ENCODE measurements around the gene RPL36AL.
"Not testable (repeated sequence)": the region's sequence is repeated elsewhere in the genome, so short reads cannot be mapped to it uniquely, and the experiment has no call there.

The RPL36AL gene

DNA sequence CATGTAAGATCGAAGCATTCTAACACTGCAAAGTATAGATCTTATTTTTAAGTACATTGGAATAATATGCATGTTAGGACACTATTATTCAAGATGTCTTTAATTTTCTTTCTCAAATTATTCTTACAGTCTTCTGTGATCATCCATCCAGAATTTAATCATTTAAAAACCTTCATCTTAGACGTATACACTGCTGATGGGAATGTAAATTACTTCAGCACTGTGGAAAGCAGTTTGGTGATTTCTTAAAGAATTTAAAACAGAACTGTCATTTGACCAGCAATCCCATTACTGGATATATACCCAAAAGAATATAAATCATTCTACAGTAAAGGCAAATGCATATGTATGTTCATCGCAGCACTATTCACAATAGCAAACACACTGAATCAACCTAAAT lies 31.0 kb downstream of the RPL36AL start:
- Histone ChIP-seq H3K27ac (ENCODE audit: low read depth, low read length, severe bottlenecking) (no peak overlapping the region), H3K4me3 (ENCODE audit: extremely low read depth, insufficient read depth, low read length, poor library complexity, severe bottlenecking) (no peak overlapping the region), H3K36me3 (ENCODE audit: control insufficient read depth, insufficient read depth, low read length) (peaks cover 3% of the 10 kb centered on the region), H3K9me3 (ENCODE audit: control insufficient read depth, low read length) (no peaks in the 10 kb centered on the region), H3K4me1 (ENCODE audit: control insufficient read depth, insufficient read depth, low read length, poor library complexity, severe bottlenecking) (no peaks in the 10 kb centered on the region)
- WGBS, 2 experiments (ENCODE audit: insufficient coverage in 2 of 2), result no CpG with 5 or more reads among the region's 3 CpGs

DNA sequence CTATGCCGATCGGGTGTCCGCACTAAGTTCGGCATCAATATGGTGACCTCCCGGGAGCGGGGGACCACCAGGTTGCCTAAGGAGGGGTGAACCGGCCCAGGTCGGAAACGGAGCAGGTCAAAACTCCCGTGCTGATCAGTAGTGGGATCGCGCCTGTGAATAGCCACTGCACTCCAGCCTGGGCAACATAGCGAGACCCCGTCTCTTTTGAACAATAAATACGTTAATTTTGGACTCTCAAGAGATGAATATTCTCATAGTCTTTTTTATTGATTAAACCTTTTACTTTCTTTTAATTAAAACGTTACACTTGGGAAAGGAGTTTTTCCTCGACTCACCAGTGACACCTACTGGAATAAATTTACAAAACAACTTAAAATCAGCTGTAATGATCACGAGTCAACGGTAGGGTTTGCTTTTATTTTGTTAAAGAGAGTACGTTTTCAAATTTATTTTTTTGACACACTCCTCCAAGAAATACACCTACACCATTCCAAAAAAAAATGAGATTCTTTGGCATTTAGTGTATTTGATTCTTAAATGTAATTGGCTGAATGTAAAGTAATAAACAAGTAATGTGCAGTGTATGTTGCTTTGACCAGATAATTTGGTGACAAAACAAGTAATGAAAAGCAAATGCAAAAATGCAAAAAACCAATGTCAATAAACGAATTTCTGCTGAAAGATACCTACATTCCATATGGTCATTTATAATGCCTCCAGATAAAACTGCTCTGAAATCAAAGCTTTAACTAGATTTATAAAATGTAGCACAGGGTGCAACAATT lies 33.6 kb downstream of the RPL36AL start:
- Histone ChIP-seq H3K27ac (ENCODE audit: low read depth, low read length, severe bottlenecking) (peak overlapping the region; percentile 86), H3K4me3 (ENCODE audit: extremely low read depth, insufficient read depth, low read length, poor library complexity, severe bottlenecking) (peak overlapping the region; percentile 80), H3K4me1 (ENCODE audit: control insufficient read depth, insufficient read depth, low read length, poor library complexity, severe bottlenecking) (no peaks in the 10 kb centered on the region), H3K36me3 (ENCODE audit: control insufficient read depth, insufficient read depth, low read length) (peaks cover 28% of the 10 kb centered on the region), H3K9me3 (ENCODE audit: control insufficient read depth, low read length) (no peaks in the 10 kb centered on the region)
- WGBS, 2 experiments (ENCODE audit: insufficient coverage in 2 of 2), result 0% methylated on average over 1 of the region's 21 CpGs; no CpG with 5 or more reads in 1 of the 2 experiments

DNA sequence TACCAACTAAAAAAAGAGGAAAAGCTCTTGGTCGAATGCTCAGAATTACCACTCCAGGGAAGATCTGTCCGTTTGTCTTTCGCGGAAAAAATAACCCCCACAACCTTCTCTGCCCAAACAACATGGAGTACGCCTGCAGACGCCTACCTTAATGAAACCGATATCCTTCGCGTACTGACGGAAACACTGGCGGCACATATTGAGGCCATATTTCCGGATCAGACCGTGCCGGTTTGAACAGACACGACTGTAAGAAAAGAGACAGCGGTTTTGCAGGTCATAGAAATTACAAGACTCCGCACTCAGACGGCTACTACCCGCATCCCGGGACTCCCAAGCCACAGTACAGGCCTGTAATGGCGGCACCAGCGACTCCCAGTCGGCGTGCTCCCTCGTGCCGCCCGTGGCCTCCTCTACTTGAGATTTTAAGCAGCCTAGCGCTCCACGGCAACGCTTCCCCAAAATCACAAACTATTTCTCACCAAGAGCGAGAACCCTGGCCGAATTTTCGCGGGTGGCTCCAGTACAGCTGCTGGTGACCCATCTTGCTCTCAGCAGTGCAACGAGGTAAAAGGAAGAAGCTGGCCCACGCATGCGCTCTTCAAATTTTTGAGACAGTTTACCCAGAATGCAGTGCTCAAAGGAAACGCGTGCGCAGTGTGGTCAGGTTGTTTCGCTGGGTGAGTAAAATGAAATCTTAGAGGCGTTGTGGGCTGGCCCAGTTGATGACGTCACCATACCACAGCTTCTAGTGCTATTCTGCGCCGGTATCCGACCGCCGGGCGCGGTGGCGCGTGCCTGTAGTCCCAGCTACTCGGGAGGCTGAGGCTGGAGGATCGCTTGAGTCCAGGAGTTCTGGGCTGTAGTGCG lies 34.4 kb downstream of the RPL36AL start, which contains the start of gene RPS29:
RPS29 (minus strand) TSS at position 578 of the 870 bp plus-strand sequence; CDS start at position 544, 34 bp downstream.
- Histone ChIP-seq H3K36me3 (ENCODE audit: control insufficient read depth, insufficient read depth, low read length) (peaks cover 36% of the 10 kb centered on the region), H3K9me3 (ENCODE audit: control insufficient read depth, low read length) (no peaks in the 10 kb centered on the region), H3K27ac (ENCODE audit: low read depth, low read length, severe bottlenecking) (peak within 1 kb of the TSS; percentile 86), H3K4me1 (ENCODE audit: control insufficient read depth, insufficient read depth, low read length, poor library complexity, severe bottlenecking) (no peaks in the 10 kb centered on the region), H3K4me3 (ENCODE audit: extremely low read depth, insufficient read depth, low read length, poor library complexity, severe bottlenecking) (peak within 1 kb of the TSS; percentile 80)
- 0% methylated on average over 40 to 42 of the region's 55 CpGs for WGBS, 2 experiments (ENCODE audit: insufficient coverage in 2 of 2)

DNA sequence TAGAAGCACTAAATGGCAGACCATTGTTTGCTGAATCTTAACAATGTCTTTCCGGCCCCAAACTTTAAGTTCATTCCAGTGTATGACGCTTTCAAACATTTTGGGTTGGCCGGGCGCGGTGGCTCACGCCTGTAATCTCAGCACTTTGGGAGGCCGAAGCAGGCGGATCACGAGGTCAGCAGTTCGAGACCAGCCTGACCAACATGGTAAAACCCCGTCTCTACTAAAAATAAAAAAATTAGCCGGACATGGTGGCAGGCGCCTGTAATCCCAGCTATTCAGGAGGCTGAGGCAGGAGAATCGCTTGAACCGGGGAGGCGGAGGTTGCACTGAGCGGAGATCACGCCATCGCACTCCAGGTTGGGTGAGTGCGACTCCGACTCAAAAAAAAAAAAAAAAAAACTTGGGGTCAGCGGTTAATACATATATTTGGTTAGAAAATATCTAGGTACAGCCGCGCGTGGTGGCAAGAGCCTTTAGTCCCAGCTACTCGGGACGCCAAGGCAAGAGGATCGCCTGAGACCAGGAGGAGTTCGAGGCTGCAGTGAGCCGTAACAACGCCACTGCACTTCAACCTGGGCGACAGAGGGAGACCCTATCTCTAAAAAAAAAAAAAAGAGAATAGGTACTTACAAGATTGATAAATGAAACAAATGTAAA lies 35.3 kb downstream of the RPL36AL start:
- not testable (repeated sequence) for H3K4me1 ChIP-seq (ENCODE audit: control insufficient read depth, insufficient read depth, low read length, poor library complexity, severe bottlenecking); H3K9me3 ChIP-seq (ENCODE audit: control insufficient read depth, low read length)
- 3 to 4% methylated on average over 26 of the region's 32 CpGs for WGBS, 2 experiments (ENCODE audit: insufficient coverage in 2 of 2)
- H3K4me3 ChIP-seq (ENCODE audit: extremely low read depth, insufficient read depth, low read length, poor library complexity, severe bottlenecking), result peak overlapping the region; percentile 80
- peaks cover 38% of the 10 kb centered on the region for H3K36me3 ChIP-seq (ENCODE audit: control insufficient read depth, insufficient read depth, low read length)
- peak overlapping the region; percentile 86 for H3K27ac ChIP-seq (ENCODE audit: low read depth, low read length, severe bottlenecking)

DNA sequence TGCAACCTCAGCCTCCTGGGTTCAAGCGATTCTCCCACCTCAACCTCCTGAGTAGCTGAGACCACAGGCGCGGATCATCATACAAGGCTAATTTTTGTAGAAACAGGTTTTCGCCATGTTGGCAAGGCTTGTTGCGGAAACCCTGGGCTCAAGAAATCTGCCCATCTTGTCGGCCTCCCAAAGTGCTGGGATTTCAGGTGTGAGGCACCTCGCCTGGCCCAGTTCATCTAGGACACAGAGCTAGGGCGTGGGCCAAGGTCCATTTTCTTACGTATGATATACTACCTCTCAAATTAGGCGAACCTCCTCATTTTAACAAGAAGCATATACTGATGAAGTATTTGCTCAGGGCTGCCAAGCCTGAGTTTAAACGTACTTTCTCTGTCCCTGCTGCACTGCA lies 36.4 kb downstream of the RPL36AL start:
- H3K4me3 ChIP-seq (ENCODE audit: extremely low read depth, insufficient read depth, low read length, poor library complexity, severe bottlenecking), result peak overlapping the region; percentile 80
- H3K27ac ChIP-seq (ENCODE audit: low read depth, low read length, severe bottlenecking), result no peak overlapping the region
- WGBS, 2 experiments (ENCODE audit: insufficient coverage in 2 of 2), result 87 to 92% methylated on average over 11 of the region's 11 CpGs
- no peaks in the 10 kb centered on the region for H3K9me3 ChIP-seq (ENCODE audit: control insufficient read depth, low read length)
- H3K36me3 ChIP-seq (ENCODE audit: control insufficient read depth, insufficient read depth, low read length), result peaks cover 42% of the 10 kb centered on the region
- no peaks in the 10 kb centered on the region for H3K4me1 ChIP-seq (ENCODE audit: control insufficient read depth, insufficient read depth, low read length, poor library complexity, severe bottlenecking)

DNA sequence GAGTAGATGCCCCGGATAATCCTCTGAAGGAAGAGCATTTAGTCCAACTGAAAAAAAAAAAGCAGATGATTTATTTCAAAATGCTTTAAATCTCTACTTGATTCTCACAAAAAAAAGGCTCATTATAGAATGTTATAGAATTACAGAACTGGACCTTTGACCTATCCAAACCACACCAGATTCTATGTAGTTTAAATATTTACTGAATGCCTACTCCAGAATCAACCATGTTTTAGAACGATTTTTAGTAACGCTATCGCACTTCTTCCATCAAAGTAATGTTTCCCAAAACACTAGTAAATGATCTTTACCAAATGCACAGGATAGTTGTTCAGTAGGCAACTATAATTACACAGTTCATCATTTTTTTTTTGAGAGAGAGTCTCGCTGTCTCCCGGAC lies 36.8 kb downstream of the RPL36AL start:
- WGBS, 2 experiments (ENCODE audit: insufficient coverage in 2 of 2), result 83 to 91% methylated on average over 1 to 2 of the region's 6 CpGs
- no peaks in the 10 kb centered on the region for H3K9me3 ChIP-seq (ENCODE audit: control insufficient read depth, low read length)
- H3K4me3 ChIP-seq (ENCODE audit: extremely low read depth, insufficient read depth, low read length, poor library complexity, severe bottlenecking), result peak overlapping the region; percentile 80
- no peaks in the 10 kb centered on the region for H3K4me1 ChIP-seq (ENCODE audit: control insufficient read depth, insufficient read depth, low read length, poor library complexity, severe bottlenecking)
- no peak overlapping the region for H3K27ac ChIP-seq (ENCODE audit: low read depth, low read length, severe bottlenecking)
- peaks cover 46% of the 10 kb centered on the region for H3K36me3 ChIP-seq (ENCODE audit: control insufficient read depth, insufficient read depth, low read length)

DNA sequence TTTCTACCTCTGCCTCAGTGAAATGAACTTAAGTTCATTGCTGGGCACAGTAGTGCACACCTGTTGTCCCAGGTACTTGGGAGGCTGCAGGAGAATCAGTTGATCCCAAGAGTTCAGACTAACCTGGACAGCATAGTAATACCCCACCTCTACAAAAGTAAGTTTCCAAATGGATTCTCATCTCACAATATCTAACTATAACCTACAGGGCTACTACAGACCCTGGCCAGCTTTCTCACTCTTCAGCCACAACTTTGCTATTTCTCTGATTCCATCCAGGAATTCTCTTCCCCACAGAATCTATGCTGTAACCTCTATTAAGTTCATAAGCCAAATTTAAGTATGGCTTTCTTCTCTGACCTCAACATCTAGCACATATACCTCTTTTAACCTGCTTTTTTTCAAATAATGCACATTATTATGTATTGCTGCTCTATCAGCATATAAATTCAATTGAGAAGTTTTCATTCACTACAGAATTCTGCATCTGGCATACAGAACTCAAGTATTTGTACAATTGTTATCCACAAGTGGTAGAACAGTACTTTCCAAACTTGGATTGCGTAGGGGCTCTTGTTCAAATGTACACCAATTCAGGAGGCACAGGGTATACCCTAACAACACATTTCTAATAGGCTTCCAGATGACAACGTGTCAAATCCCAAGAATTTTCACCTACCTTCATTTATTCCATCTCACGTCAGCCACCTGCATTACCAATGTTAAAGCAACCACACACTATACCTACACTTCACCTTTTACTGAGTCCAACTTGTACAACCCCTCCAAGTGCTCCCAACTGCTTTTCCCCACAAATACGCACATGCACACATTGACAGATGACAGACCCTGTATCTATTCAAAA lies 38.1 kb downstream of the RPL36AL start:
- Histone ChIP-seq H3K27ac (ENCODE audit: low read depth, low read length, severe bottlenecking) (no peak overlapping the region), H3K36me3 (ENCODE audit: control insufficient read depth, insufficient read depth, low read length) (peaks cover 54% of the 10 kb centered on the region), H3K4me1 (ENCODE audit: control insufficient read depth, insufficient read depth, low read length, poor library complexity, severe bottlenecking) (no peaks in the 10 kb centered on the region), H3K4me3 (ENCODE audit: extremely low read depth, insufficient read depth, low read length, poor library complexity, severe bottlenecking) (no peak overlapping the region), H3K9me3 (ENCODE audit: control insufficient read depth, low read length) (no peaks in the 10 kb centered on the region)
- WGBS, 2 experiments (ENCODE audit: insufficient coverage in 2 of 2), result 90 to 93% methylated on average over 3 of the region's 4 CpGs

DNA sequence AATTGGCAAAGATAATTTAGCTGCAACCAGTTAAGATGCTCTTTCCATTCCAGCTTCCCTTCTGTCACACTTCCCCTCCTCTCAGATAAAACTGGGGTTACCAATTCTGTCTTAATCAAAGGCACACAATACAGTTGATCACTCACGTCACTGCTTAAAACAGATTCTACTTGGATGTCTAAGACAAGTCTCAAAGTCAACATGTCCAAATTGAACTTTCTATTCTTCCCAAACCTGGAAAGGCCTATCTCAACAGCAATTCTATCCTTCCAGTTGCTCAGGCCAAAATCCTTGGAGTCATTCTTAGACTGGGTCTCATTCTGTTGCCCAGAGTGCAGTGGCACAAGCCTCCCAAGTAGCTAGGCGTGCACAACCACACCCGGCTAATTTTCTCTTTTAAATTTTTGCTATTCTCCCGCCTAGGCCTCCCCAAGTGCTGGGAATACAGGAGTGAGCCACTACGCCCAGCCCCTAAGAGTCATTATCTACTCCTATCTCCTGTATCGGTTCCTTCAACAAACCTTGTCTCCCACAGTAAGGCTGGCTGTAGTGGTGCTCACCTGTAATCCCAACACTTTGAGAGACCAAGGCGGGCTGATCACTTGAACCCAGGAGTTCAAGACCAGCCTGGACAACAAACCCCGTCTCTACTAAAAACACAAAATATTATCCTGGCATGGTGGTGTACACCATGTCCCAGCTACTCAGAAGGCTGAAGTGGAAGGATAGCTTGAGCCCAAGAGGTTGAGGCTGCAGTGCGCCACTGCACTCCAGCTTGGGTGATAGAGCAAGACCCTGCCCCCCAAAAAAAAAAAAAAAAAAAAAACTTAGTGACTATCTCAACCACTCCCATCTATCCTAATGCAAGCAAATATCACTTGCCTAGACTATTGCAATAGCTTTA lies 39.0 kb downstream of the RPL36AL start:
- no peak overlapping the region for H3K27ac ChIP-seq (ENCODE audit: low read depth, low read length, severe bottlenecking)
- 94 to 96% methylated on average over 5 to 7 of the region's 9 CpGs for WGBS, 2 experiments (ENCODE audit: insufficient coverage in 2 of 2)
- no peak overlapping the region for H3K4me3 ChIP-seq (ENCODE audit: extremely low read depth, insufficient read depth, low read length, poor library complexity, severe bottlenecking)
- peaks cover 63% of the 10 kb centered on the region for H3K36me3 ChIP-seq (ENCODE audit: control insufficient read depth, insufficient read depth, low read length)
- no peaks in the 10 kb centered on the region for H3K4me1 ChIP-seq (ENCODE audit: control insufficient read depth, insufficient read depth, low read length, poor library complexity, severe bottlenecking)
- H3K9me3 ChIP-seq (ENCODE audit: control insufficient read depth, low read length), result no peaks in the 10 kb centered on the region

DNA sequence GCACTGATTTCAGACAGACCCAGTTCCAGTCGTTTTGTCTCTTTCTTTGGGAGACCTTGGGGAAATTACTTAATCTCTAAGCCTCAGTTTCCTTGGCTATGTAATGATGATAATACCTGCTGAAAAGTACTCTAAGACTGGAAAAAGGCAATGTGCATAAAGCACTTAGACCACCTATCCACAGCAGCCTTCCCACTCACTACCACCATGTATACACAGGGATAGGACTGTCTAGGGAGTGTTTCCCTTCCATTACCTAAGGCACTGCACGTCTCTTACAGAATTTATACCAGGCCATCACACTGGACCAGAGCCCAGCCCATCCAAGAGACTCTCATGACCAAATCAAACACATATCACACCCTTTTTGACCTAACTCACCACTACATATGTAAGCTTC lies 40.6 kb downstream of the RPL36AL start:
- Histone ChIP-seq H3K4me3 (ENCODE audit: extremely low read depth, insufficient read depth, low read length, poor library complexity, severe bottlenecking) (no peak overlapping the region), H3K4me1 (ENCODE audit: control insufficient read depth, insufficient read depth, low read length, poor library complexity, severe bottlenecking) (no peaks in the 10 kb centered on the region), H3K9me3 (ENCODE audit: control insufficient read depth, low read length) (no peaks in the 10 kb centered on the region), H3K27ac (ENCODE audit: low read depth, low read length, severe bottlenecking) (no peak overlapping the region), H3K36me3 (ENCODE audit: control insufficient read depth, insufficient read depth, low read length) (peaks cover 78% of the 10 kb centered on the region)
- 100% methylated on average over 1 to 2 of the region's 2 CpGs for WGBS, 2 experiments (ENCODE audit: insufficient coverage in 2 of 2)
